ENCODE data around the gene CDH13. TPM values are rescaled to one million over a fixed set of nuclear protein-coding genes. Genes with fewer than 3 reads are reported as not detected.

CDH13 gene
- total RNA-seq, 3 donors from 2014 or later, result not detected

- peaks cover 20% of the 10 kb centered on the region for H3K9me3 Mint-ChIP-seq
- ATAC-seq, result no peak
- no peak for DNase-seq
- peaks cover 5% of the 10 kb centered on the region for H3K27me3 Mint-ChIP-seq (ENCODE audit: low read depth)
- H3K4me1 Mint-ChIP-seq (ENCODE audit: low read depth), result no peaks in the 10 kb centered on the region
- no peak overlapping the region for H3K4me3 Mint-ChIP-seq
- no peaks in the 10 kb centered on the region for H3K36me3 Mint-ChIP-seq (ENCODE audit: insufficient read depth)
These were observed 471.8 kb downstream of the CDH13 start for GRCh38 chr16:83098536-83098935.

GRCh38 chr16:83100679-83101078 is 473.9 kb downstream of the CDH13 start:
- Mint-ChIP-seq H3K9me3 (peaks cover 20% of the 10 kb centered on the region), H3K4me3 (no peak overlapping the region), H3K36me3 (ENCODE audit: insufficient read depth) (no peaks in the 10 kb centered on the region), H3K4me1 (ENCODE audit: low read depth) (no peaks in the 10 kb centered on the region), H3K27me3 (ENCODE audit: low read depth) (peaks cover 9% of the 10 kb centered on the region)
- DNase-seq, result no peak
- ATAC-seq, result no peak

- Mint-ChIP-seq H3K36me3 (ENCODE audit: insufficient read depth) (no peaks in the 10 kb centered on the region), H3K9me3 (peaks cover 20% of the 10 kb centered on the region), H3K4me1 (ENCODE audit: low read depth) (no peaks in the 10 kb centered on the region), H3K4me3 (no peak overlapping the region), H3K27me3 (ENCODE audit: low read depth) (peaks cover 13% of the 10 kb centered on the region)
- ATAC-seq (no peak), DNase-seq (no peak)
These were observed 475.6 kb downstream of the CDH13 start for GRCh38 chr16:83102336-83102735.

DNA sequence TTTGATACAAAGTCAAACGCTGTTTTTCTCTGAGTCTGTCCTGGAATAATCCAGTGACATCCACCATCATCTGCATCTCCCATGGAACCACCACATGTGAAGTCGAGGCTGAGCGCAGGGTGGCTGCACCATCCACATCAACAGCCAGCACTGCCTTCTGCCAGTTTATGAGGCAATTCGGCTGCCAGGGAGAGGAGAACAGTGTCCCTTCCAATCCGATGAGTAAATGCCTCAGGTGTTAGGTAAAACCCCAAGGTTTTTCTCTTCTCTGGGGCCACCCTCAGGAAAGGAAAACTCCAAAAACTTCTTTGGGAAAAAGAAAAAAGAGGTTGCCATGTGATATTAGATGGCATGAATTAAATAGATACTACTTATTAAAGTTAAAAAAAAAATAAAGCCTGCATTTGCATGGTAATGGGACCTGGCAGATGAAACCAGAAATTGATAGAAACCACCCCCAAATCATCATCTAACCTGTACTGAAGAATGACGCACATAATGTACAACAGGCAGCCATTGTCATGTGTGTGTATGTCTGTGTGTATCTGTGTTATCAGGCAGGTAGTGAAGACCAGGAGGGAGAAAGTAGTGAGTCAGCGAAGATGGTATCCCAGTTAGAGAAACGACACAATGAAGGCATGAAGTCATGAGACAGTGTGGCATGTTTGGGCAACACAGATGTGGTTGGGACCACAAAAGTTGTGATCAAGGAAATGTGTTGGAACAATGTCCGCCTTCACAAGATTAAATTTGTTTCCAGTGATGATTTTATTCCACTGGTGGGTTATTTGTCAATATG is 478.7 kb downstream of the CDH13 start:
- H3K4me3 Mint-ChIP-seq, result no peak overlapping the region
- H3K9me3 Mint-ChIP-seq, result no peaks in the 10 kb centered on the region
- H3K36me3 Mint-ChIP-seq (ENCODE audit: insufficient read depth), result no peaks in the 10 kb centered on the region
- peaks cover 19% of the 10 kb centered on the region for H3K27me3 Mint-ChIP-seq (ENCODE audit: low read depth)
- H3K4me1 Mint-ChIP-seq (ENCODE audit: low read depth), result no peaks in the 10 kb centered on the region
- DNase-seq, result no peak
- no peak for ATAC-seq

DNA sequence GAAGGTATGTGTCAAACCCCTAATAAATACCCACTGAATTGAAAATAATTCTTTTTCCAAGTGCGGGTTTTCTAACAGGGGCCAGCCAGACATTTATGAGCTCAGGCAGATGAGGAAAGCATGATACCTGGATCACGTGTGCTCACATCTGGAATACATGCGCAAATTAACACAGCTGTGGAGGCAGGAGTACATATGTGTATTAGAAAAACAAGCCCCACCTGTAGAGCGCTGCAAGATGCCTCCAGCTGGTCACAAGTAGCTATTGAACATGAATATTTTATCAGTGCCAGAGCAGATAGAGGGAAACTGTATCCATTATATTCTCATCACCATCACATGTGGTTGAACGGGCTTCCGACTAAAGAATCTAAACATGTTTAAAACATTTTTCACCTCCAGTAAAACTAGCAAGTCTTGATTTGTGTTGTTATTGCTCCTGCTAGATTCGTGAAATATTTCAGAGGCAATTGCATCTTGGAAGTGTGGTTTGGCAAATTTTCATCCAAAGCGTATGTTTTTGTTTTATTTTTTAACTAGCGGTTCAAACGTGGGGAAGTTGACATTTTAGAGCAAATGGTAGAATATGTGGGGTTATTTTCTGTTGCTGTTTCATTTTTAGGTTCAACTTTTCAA is 482.8 kb downstream of the CDH13 start:
- Mint-ChIP-seq H3K36me3 (ENCODE audit: insufficient read depth) (no peaks in the 10 kb centered on the region), H3K4me3 (no peak overlapping the region), H3K9me3 (no peaks in the 10 kb centered on the region), H3K27me3 (ENCODE audit: low read depth) (peaks cover 9% of the 10 kb centered on the region), H3K4me1 (ENCODE audit: low read depth) (no peaks in the 10 kb centered on the region)
- DNase-seq (no peak), ATAC-seq (no peak)

DNA sequence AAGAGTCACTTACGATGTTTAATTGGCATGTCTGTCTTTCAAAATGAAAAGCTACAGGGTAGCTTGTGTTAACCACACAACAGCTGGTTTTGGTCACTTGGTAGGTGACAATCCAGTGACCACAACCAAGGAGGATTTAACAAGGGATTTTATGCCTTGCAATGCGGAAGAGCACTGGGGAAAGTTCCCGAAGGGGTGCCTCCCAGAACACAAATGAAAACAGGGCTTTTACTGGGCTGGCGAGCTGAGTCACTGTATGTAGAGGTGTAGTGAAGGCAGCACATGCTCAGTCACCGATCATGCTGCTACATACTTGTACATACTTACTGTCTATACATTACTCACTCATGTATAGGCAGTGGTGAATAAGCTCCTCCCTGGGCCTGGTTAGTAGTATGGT is 483.5 kb downstream of the CDH13 start:
- Mint-ChIP-seq H3K9me3 (no peaks in the 10 kb centered on the region), H3K36me3 (ENCODE audit: insufficient read depth) (no peaks in the 10 kb centered on the region), H3K4me1 (ENCODE audit: low read depth) (no peaks in the 10 kb centered on the region), H3K27me3 (ENCODE audit: low read depth) (peaks cover 9% of the 10 kb centered on the region), H3K4me3 (no peak overlapping the region)
- DNase-seq (no peak), ATAC-seq (no peak)

- Mint-ChIP-seq H3K36me3 (ENCODE audit: insufficient read depth) (no peaks in the 10 kb centered on the region), H3K27me3 (ENCODE audit: low read depth) (peaks cover 8% of the 10 kb centered on the region), H3K9me3 (no peaks in the 10 kb centered on the region), H3K4me1 (ENCODE audit: low read depth) (no peaks in the 10 kb centered on the region), H3K4me3 (no peak overlapping the region)
- no peak for ATAC-seq
- DNase-seq, result no peak
These were observed 486.5 kb downstream of the CDH13 start for GRCh38 chr16:83113317-83113716.

- Mint-ChIP-seq H3K27me3 (ENCODE audit: low read depth) (peaks cover 7% of the 10 kb centered on the region), H3K4me1 (ENCODE audit: low read depth) (no peaks in the 10 kb centered on the region), H3K36me3 (ENCODE audit: insufficient read depth) (no peaks in the 10 kb centered on the region), H3K9me3 (no peaks in the 10 kb centered on the region), H3K4me3 (no peak overlapping the region)
- DNase-seq (no peak), ATAC-seq (no peak)
These were observed 487.0 kb downstream of the CDH13 start for GRCh38 chr16:83113811-83114210.

GRCh38 chr16:83115491-83116232 is 488.9 kb downstream of the CDH13 start:
- H3K9me3 Mint-ChIP-seq, result no peaks in the 10 kb centered on the region
- DNase-seq, result no peak
- peaks cover 2% of the 10 kb centered on the region for H3K27me3 Mint-ChIP-seq (ENCODE audit: low read depth)
- no peak for ATAC-seq
- no peaks in the 10 kb centered on the region for H3K36me3 Mint-ChIP-seq (ENCODE audit: insufficient read depth)
- H3K4me1 Mint-ChIP-seq (ENCODE audit: low read depth), result no peaks in the 10 kb centered on the region
- no peak overlapping the region for H3K4me3 Mint-ChIP-seq

DNA sequence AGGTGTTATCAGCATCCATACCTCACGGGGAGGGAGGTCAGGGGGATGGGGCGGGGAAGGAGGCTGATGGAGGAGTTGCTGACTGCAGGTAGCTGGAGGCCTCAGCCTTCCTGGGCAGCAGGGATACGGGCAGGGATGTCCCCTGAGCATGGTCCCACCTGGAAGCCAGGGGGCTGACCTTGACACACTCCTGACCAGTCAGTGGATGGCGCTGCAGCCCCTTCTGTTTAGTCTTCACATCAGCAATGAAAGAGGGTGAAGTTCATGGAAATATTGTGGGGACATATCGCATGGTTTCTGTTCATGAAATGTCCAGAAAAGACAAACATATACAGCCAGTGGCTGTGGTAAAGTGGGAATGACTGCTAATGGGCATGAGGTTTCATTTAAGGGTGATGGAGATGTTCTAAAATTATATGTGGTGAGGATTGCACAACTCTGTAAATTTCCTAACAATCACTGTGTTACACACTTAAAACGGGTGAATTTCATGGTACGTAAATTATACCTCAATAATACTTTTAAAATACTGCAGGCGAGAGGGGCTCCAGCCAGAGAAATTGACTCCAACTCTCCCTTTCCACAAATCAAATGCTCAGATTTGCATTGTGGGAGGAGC is 489.6 kb downstream of the CDH13 start:
- no peaks in the 10 kb centered on the region for H3K9me3 Mint-ChIP-seq
- H3K27me3 Mint-ChIP-seq (ENCODE audit: low read depth), result peaks cover 2% of the 10 kb centered on the region
- H3K4me1 Mint-ChIP-seq (ENCODE audit: low read depth), result no peaks in the 10 kb centered on the region
- no peak overlapping the region for H3K4me3 Mint-ChIP-seq
- H3K36me3 Mint-ChIP-seq (ENCODE audit: insufficient read depth), result no peaks in the 10 kb centered on the region
- ATAC-seq (no peak), DNase-seq (no peak)

GRCh38 chr16:83117810-83118209 is 491.0 kb downstream of the CDH13 start:
- Mint-ChIP-seq H3K9me3 (no peaks in the 10 kb centered on the region), H3K36me3 (ENCODE audit: insufficient read depth) (no peaks in the 10 kb centered on the region), H3K27me3 (ENCODE audit: low read depth) (peaks cover 2% of the 10 kb centered on the region), H3K4me3 (no peak overlapping the region), H3K4me1 (ENCODE audit: low read depth) (no peaks in the 10 kb centered on the region)
- ATAC-seq (no peak), DNase-seq (no peak)

DNA sequence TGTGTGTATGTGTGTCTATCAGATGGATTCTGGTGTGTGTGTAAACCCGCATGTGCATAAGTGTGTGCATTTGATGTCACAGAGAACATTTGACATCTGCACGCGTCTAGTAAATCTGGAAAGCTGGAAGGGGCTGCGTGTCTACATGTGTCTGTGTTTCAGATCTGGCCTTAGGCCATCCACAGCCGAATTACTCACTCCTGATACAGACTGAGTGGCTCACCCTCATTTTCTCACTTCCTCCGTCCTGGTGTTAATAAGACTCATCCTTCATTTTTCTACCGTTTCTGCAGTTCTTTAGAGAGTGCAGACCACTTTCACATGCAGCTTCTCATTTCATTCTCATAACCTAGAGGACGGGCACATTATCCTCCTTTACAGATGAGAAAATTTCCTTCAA is 491.6 kb downstream of the CDH13 start:
- ATAC-seq (no peak), DNase-seq (no peak)
- peaks cover 2% of the 10 kb centered on the region for H3K27me3 Mint-ChIP-seq (ENCODE audit: low read depth)
- H3K9me3 Mint-ChIP-seq, result no peaks in the 10 kb centered on the region
- no peaks in the 10 kb centered on the region for H3K36me3 Mint-ChIP-seq (ENCODE audit: insufficient read depth)
- no peaks in the 10 kb centered on the region for H3K4me1 Mint-ChIP-seq (ENCODE audit: low read depth)
- H3K4me3 Mint-ChIP-seq, result no peak overlapping the region

DNA sequence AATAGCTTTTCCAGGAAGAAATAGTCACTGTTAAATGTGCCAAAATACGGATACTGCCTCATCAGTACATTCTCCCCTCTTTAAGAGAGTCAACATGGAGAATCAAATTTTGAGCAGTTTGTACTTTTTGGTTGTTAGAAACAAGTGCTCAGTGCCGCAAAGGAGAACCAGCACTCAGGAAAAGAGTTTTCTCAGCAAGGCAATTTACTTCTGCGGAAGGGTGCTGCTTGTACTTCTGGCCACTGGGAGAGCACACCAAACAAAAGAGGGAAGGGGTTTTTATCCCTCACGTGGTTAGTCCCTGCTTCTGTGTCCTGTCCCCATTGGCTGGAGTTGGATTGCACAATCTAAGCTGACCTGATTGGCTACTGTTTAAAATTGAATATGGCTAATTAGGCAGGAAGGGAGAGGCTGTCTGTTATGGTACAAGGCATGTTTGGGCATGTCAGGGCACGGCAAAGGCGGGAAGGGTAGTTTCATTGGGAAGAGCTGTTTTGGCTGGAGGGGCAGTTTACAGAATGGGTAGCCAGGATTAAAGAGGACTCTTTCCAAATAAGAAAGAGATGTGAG is 499.3 kb downstream of the CDH13 start:
- Mint-ChIP-seq H3K4me3 (no peak overlapping the region), H3K4me1 (ENCODE audit: low read depth) (no peaks in the 10 kb centered on the region), H3K9me3 (peaks cover 20% of the 10 kb centered on the region), H3K36me3 (ENCODE audit: insufficient read depth) (no peaks in the 10 kb centered on the region), H3K27me3 (ENCODE audit: low read depth) (peaks cover 5% of the 10 kb centered on the region)
- no peak for DNase-seq
- no peak for ATAC-seq

GRCh38 chr16:83128041-83128440 is 501.3 kb downstream of the CDH13 start:
- no peak for DNase-seq
- H3K4me1 Mint-ChIP-seq (ENCODE audit: low read depth), result no peaks in the 10 kb centered on the region
- ATAC-seq, result no peak
- H3K4me3 Mint-ChIP-seq, result no peak overlapping the region
- H3K27me3 Mint-ChIP-seq (ENCODE audit: low read depth), result peaks cover 5% of the 10 kb centered on the region
- peaks cover 20% of the 10 kb centered on the region for H3K9me3 Mint-ChIP-seq
- H3K36me3 Mint-ChIP-seq (ENCODE audit: insufficient read depth), result no peaks in the 10 kb centered on the region

Data from activated T-cell treated with anti-CD3 and anti-CD28 coated beads, Interleukin-2, amount 50 U/mL, for 4 hours (primary cell).